CD4-positive, CD25-positive, alpha-beta regulatory T cell (primary cell): ENCODE results near the gene CSRNP2. TPM values are rescaled to one million over a fixed set of nuclear protein-coding genes. Genes with fewer than 3 reads are reported as not detected.
"Not testable (repeated sequence)": the region's sequence is repeated elsewhere in the genome, so short reads cannot be mapped to it uniquely, and the experiment has no call there.

Source experiments
- ATAC-seq, 2 donors: fragments of 150-1000 bp; cut with Tn5 transposase; one replicate each; pipeline ENCODE4 v1.10.0; 2021; ENCODE audit warnings: low read depth in 2 of 2, moderate number of reproducible peaks in 2 of 2, moderate library complexity in 1 of 2
- DNase-seq, 3 donors: peaks; one replicate each; pipeline versions ENCODE4 v3.0.0 to v3.0.0-alpha.2; 2012 to 2022; ENCODE audit warnings: mixed read lengths in 1 of 3
- H3K27ac ChIP-seq: one replicate; pipeline ENCODE4 v1.7.0; 2013; ENCODE audit warnings: mild to moderate bottlenecking, low read length; ENCODE audit not compliant: insufficient read depth, poor library complexity, severe bottlenecking
- H3K27me3 ChIP-seq: one replicate; pipeline ENCODE4 v1.7.0; 2013; ENCODE audit warnings: low read length; ENCODE audit not compliant: control insufficient read depth, insufficient read depth
- H3K36me3 ChIP-seq: one replicate; pipeline ENCODE4 v1.7.0; 2013; ENCODE audit warnings: mild to moderate bottlenecking, low read length, moderate library complexity; ENCODE audit not compliant: control insufficient read depth, insufficient read depth
- H3K4me1 ChIP-seq: 2 replicates; pipeline ENCODE4 v1.7.0; 2013; ENCODE audit warnings: mild to moderate bottlenecking, low read length; ENCODE audit not compliant: insufficient read depth, control insufficient read depth, poor library complexity, severe bottlenecking
- H3K4me3 ChIP-seq: one replicate; pipeline ENCODE4 v1.7.0; 2013; ENCODE audit warnings: low read depth, mild to moderate bottlenecking, low read length, moderate library complexity
- H3K9me3 ChIP-seq, 2 experiments: 1 replicate in 1 of 2; 2 replicates in 1 of 2; pipeline ENCODE4 v1.7.0; 2013; ENCODE audit warnings: low read length in 2 of 2, mild to moderate bottlenecking in 1 of 2, moderate library complexity in 1 of 2; ENCODE audit not compliant: control insufficient read depth in 2 of 2
- H3K27ac Mint-ChIP-seq, 3 donors: one replicate each; pipeline ENCODE4 v1.8.0; 2020 to 2022; ENCODE audit warnings: mild to moderate bottlenecking in 3 of 3, mixed read lengths in 3 of 3, moderate library complexity in 2 of 3
- H3K27me3 Mint-ChIP-seq: one replicate; pipeline ENCODE4 v1.8.0; 2022; ENCODE audit warnings: mild to moderate bottlenecking, mixed read lengths
- H3K36me3 Mint-ChIP-seq: one replicate; pipeline ENCODE4 v1.8.0; 2020; ENCODE audit warnings: mixed read lengths
- H3K4me1 Mint-ChIP-seq, 4 donors: one replicate each; pipeline ENCODE4 v1.8.0; 2020 to 2022; ENCODE audit warnings: mixed read lengths in 4 of 4, mild to moderate bottlenecking in 1 of 4
- H3K4me3 Mint-ChIP-seq, 4 donors: one replicate each; pipeline ENCODE4 v1.8.0; 2020 to 2022; ENCODE audit warnings: mild to moderate bottlenecking in 4 of 4, mixed read lengths in 4 of 4, moderate library complexity in 3 of 4
- H3K9me3 Mint-ChIP-seq, 7 donors: one replicate each; pipeline ENCODE4 v1.8.0; 2020 to 2022; ENCODE audit warnings: mixed read lengths in 7 of 7, mild to moderate bottlenecking in 3 of 7, moderate library complexity in 2 of 7
- polyA plus RNA-seq, 4 donors: library from polyadenylated mRNA; unstranded; fragments of 300-500 nt; fragmentation: Illumina TruSeq; gene quantifications; one replicate each; pipeline ENCODE4 v1.2.3, GENCODE V29; 2021
- total RNA-seq: library from RNA; stranded (reverse); gene quantifications from one replicate; pipeline ENCODE4 v1.2.3, GENCODE V29; 2022

Gene CSRNP2
- total and polyA plus RNA-seq, 5 donors from 2014 or later = 1.7 to 32.8 (median 4.5) TPM

DNA sequence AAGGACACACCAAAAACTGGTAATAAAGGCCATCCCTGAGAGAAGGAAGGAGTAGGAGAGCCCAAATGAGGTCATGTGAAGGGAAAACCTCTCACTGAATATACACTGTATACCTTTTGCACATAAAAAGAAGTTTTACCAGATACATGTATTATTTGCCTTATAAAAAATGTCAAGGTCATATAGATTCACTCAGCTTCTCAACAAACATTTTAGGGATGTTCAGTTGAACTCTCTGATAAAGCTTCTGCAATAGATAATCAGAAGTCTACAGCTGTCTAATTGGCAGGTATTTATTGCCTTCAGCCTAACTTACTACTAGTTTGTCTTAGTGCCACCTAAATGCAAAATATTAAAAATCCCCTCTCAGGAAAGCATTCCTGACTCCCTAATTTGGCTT, 65.9 kb downstream of the CSRNP2 start:
- H3K4me1 Mint-ChIP-seq = peaks cover 21 to 49% (median 36%) of the 10 kb centered on the region in 4 donors
- Histone ChIP-seq H3K36me3 (no peaks in the 10 kb centered on the region), H3K27me3 (no peaks in the 10 kb centered on the region), H3K4me3 (no peak overlapping the region), H3K27ac (no peak overlapping the region), H3K4me1 (peaks cover 6% of the 10 kb centered on the region), H3K9me3 (no peaks in the 10 kb centered on the region)
- no peak overlapping the region for H3K27ac Mint-ChIP-seq
- ATAC-seq (no peak), DNase-seq (no peak)
- H3K9me3 Mint-ChIP-seq = peaks cover 0 to 2% (median 0%) of the 10 kb centered on the region in 7 donors
- H3K36me3 Mint-ChIP-seq = no peaks in the 10 kb centered on the region
- H3K4me3 Mint-ChIP-seq = peak overlapping the region in 1 of 4 donors; percentile 13
- no peaks in the 10 kb centered on the region for H3K27me3 Mint-ChIP-seq

GRCh38 chr12:51014467-51014866, 68.9 kb downstream of the CSRNP2 start:
- not testable (repeated sequence) for H3K36me3 Mint-ChIP-seq, H3K4me3 Mint-ChIP-seq, H3K4me1 ChIP-seq, ATAC-seq, H3K27ac Mint-ChIP-seq, DNase-seq, H3K4me3 ChIP-seq, H3K27ac ChIP-seq, H3K9me3 Mint-ChIP-seq, H3K27me3 Mint-ChIP-seq, H3K27me3 ChIP-seq, H3K9me3 ChIP-seq, H3K36me3 ChIP-seq
- peaks cover 25 to 46% (median 32%) of the 10 kb centered on the region in 4 donors for H3K4me1 Mint-ChIP-seq

- ATAC-seq (no peak), DNase-seq (no peak)
- Histone ChIP-seq H3K4me1 (peaks cover 11% of the 10 kb centered on the region), H3K4me3 (no peak overlapping the region), H3K36me3 (no peaks in the 10 kb centered on the region), H3K27me3 (no peaks in the 10 kb centered on the region), H3K9me3 (no peaks in the 10 kb centered on the region), H3K27ac (no peak overlapping the region)
- H3K4me3 Mint-ChIP-seq = no peak overlapping the region
- H3K36me3 Mint-ChIP-seq = peaks cover 4% of the 10 kb centered on the region
- no peaks in the 10 kb centered on the region for H3K27me3 Mint-ChIP-seq
- peaks cover 25 to 51% (median 38%) of the 10 kb centered on the region in 4 donors for H3K4me1 Mint-ChIP-seq
- H3K9me3 Mint-ChIP-seq = peaks cover 0 to 2% (median 0%) of the 10 kb centered on the region in 7 donors
- peak overlapping the region in 1 of 3 donors; percentile 44 for H3K27ac Mint-ChIP-seq
These were observed 70.0 kb downstream of the CSRNP2 start for GRCh38 chr12:51013441-51013840.

- ATAC-seq (no peak), DNase-seq (no peak)
- H3K4me1 ChIP-seq = peaks cover 11% of the 10 kb centered on the region
- H3K9me3 Mint-ChIP-seq = peaks cover 0 to 2% (median 0%) of the 10 kb centered on the region in 7 donors
- no peaks in the 10 kb centered on the region for H3K27me3 ChIP-seq
- H3K27ac ChIP-seq = no peak overlapping the region
- H3K9me3 ChIP-seq = no peaks in the 10 kb centered on the region
- peak overlapping the region in 2 of 3 donors; percentile 44 to 56 for H3K27ac Mint-ChIP-seq
- no peak overlapping the region for H3K4me3 ChIP-seq
- peaks cover 4% of the 10 kb centered on the region for H3K36me3 Mint-ChIP-seq
- H3K27me3 Mint-ChIP-seq = no peaks in the 10 kb centered on the region
- peaks cover 24 to 51% (median 38%) of the 10 kb centered on the region in 4 donors for H3K4me1 Mint-ChIP-seq
- peaks cover 4% of the 10 kb centered on the region for H3K36me3 ChIP-seq
- peak overlapping the region in 1 of 4 donors; percentile 18 for H3K4me3 Mint-ChIP-seq
These were observed 70.7 kb downstream of the CSRNP2 start for GRCh38 chr12:51012570-51013236.

DNA sequence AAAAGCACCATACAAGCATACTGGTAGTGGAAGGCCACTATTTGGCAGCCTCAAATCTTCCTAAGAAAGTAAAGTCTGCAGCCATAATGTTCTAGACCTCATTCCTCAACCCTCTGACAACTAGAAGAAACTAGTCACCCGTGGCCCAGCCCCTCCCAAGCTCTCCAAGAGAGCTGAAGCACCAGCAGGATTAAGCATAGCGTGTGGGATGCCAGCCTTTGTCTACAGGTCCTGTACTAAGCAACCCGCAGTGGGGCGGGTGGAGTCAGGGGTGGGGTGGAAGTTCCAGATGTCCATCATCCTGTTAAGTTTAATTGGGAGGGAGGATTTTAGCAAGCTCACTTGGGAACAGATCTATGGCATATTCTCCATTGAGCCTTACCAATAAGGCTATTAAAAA, 71.4 kb downstream of the CSRNP2 start:
- Histone ChIP-seq H3K4me3 (no peak overlapping the region), H3K9me3 (no peaks in the 10 kb centered on the region), H3K4me1 (peaks cover 11% of the 10 kb centered on the region), H3K36me3 (peaks cover 7% of the 10 kb centered on the region), H3K27me3 (no peaks in the 10 kb centered on the region), H3K27ac (no peak overlapping the region)
- no peak overlapping the region for H3K4me3 Mint-ChIP-seq
- ATAC-seq (no peak), DNase-seq (no peak)
- H3K4me1 Mint-ChIP-seq = peaks cover 18 to 45% (median 36%) of the 10 kb centered on the region in 4 donors
- peak overlapping the region in 2 of 3 donors; percentile 38 to 50 for H3K27ac Mint-ChIP-seq
- H3K27me3 Mint-ChIP-seq = no peaks in the 10 kb centered on the region
- peaks cover 4% of the 10 kb centered on the region for H3K36me3 Mint-ChIP-seq
- peaks cover 0 to 2% (median 0%) of the 10 kb centered on the region in 7 donors for H3K9me3 Mint-ChIP-seq

Other genes with a start within 250 kb of the CSRNP2 start
- gene TMPRSS12, start 240.7 kb downstream of the CSRNP2 start, total RNA-seq = not detected
- not detected for gene TMPRSS12, start 240.7 kb downstream of the CSRNP2 start, polyA plus RNA-seq
- gene HIGD1C, start 131.1 kb downstream of the CSRNP2 start, total RNA-seq = not detected
- not detected for gene HIGD1C, start 131.1 kb downstream of the CSRNP2 start, polyA plus RNA-seq
- 54.3 TPM for gene SLC11A2, start 57.2 kb downstream of the CSRNP2 start, total RNA-seq
- 10 to 100 TPM in 3 of 4 donors, 1 to 10 TPM in 1; 7.2 to 18.0 (median 14.0) TPM for gene SLC11A2, start 57.2 kb downstream of the CSRNP2 start, polyA plus RNA-seq
- 55.9 TPM for gene LETMD1, start 35.3 kb downstream of the CSRNP2 start, total RNA-seq
- gene LETMD1, start 35.3 kb downstream of the CSRNP2 start, polyA plus RNA-seq = 10 to 100 TPM; 25.3 to 42.8 (median 35.9) TPM
- gene TFCP2, start 89.5 kb upstream of the CSRNP2 start, total RNA-seq = 24.9 TPM
- gene TFCP2, start 89.5 kb upstream of the CSRNP2 start, polyA plus RNA-seq = 10 to 100 TPM in 3 of 4 donors, 1 to 10 TPM in 1; 9.0 to 12.2 (median 11.2) TPM
- gene POU6F1, start 134.5 kb upstream of the CSRNP2 start, total RNA-seq = 25.1 TPM
- 1 to 10 TPM in 3 of 4 donors, under 1 TPM in 1; 0.74 to 2.7 (median 2.4) TPM for gene POU6F1, start 134.5 kb upstream of the CSRNP2 start, polyA plus RNA-seq
- 338 TPM for gene DAZAP2, start 155.2 kb upstream of the CSRNP2 start, total RNA-seq
- 1,000 to 10,000 TPM; 1,508 to 1,956 (median 1,583) TPM for gene DAZAP2, start 155.2 kb upstream of the CSRNP2 start, polyA plus RNA-seq
- 3.4 TPM for gene SMAGP, start 186.8 kb upstream of the CSRNP2 start, total RNA-seq
- 10 to 100 TPM in 2 of 4 donors, 1 to 10 TPM in 2; 5.7 to 13.5 (median 8.7) TPM for gene SMAGP, start 186.8 kb upstream of the CSRNP2 start, polyA plus RNA-seq
- gene BIN2, start 240.6 kb upstream of the CSRNP2 start, total RNA-seq = 273 TPM
- 100 to 1,000 TPM; 204 to 255 (median 228) TPM for gene BIN2, start 240.6 kb upstream of the CSRNP2 start, polyA plus RNA-seq